ENCODE measurements around the gene TBX18.

The TBX18 gene

DNA sequence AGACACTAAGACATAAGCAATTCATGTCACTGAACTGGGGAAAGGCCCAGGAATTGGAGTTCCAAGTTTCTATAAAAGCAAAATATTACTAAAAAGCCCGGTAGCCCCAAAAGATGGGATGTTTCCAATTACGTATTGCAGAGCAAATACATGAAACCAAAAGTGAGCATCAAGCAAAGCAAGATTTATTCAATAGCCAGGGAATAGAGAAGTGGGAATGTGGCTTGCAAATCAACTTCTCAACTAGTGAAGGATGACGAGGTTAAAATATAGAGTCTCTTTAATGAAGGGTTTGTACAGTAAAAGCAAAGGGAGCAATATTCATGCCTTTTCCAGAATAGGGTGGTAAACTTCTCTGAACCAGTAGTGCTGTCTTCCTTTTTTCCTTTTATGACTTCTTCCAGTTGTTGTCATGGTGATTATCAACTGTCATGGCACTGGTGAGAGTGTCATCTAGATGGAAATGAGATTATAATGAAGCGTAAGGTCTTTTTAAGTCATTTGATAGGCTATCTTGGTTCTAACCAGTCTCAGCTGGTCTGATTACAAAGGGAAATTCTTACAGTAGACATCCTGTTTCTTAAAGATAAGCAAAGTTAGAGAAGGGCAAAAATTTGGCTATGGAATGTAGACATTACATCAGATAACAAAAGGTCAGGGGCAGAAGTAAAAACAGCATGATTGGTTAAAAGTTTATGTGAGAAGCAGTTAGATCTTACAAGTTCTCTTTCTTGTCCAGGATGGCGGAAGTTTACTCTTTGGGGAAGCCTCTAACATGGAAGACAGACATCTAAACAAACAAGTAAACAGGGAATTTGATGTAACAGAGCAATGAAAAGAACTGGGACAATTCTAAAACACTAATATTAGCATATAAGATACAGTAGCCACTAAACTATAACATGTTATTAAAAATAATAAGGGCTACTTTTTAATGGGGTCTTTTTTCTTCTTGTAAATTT, 96.9 kb downstream of the TBX18 start:
- DNase-seq: no peak

DNA sequence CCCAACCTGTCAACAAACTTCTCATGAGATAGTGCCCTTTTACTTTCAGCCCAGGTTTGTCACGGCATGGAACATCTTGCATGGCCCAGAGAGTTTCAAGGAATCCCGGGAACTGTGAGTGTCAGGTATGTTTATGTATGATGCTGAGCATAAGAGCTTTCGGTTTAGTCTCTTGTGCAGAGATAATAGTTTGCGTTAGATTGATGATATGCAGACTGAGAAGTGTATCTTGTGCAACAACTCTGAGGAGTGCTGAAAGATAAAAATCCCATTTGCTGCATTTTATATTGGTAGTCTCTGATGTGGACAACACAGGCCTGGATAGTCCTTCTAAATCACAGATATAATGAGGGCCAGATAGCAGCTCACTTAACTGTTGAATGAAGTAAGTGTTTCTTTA, 99.0 kb downstream of the TBX18 start:
- no peak for DNase-seq

DNA sequence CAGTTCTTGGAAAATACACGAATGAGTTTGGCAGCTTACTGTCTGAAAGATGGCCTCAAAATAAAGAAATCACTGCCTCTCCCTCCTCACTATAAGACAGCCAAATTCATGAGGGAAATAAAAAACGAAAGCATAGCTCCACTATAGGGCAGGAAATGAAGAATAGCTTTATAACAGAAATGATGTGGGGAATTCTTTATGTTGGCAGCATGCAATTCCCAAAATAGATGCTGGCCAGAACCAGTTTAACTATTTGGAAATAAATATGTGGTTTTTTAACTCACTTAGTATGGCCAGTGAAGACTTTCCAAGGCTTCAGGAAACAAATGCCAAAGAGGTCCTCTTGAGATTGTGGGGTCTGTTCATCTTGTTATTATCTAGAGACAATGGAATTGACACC, 100.5 kb downstream of the TBX18 start:
- no peak for DNase-seq

DNA sequence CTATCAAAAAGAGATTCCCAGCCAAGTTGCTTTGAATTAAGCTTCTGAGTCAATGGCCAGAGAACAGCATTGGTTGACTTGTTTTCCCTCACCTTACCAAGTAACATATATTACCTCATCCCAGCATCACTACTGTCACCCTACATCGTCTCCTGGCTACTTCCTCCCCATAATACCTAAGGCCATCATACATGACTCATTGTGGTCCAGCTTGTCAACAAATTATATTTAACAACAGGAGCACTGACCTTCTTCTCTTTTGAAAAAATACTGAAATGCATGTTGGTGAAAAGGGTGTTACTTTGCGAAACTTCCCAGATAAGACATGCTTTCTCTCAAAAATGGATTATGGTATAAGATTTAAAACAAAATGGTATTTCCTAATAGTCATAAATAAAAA, 106.9 kb downstream of the TBX18 start:
- DNase-seq: no peak

DNA sequence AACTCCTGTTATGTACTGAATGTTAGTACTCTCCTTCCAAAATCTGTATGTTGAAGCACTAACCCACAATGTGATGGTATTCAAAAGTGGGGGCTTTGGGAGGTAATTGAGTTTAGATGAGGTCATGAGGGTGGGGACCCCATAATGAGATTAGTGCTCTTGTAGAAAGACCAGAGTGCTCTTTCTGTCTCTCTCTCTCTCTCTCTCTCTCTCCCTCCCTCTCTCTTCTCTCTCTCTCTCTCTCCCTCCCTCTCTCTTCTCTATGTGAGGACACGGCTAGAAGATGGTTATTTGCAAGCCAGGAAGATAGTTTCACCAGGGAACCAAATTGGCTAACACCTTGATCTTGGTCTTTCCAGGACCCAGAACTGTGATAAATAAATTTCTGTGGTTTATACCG, 107.4 kb downstream of the TBX18 start:
- no peak for DNase-seq

DNA sequence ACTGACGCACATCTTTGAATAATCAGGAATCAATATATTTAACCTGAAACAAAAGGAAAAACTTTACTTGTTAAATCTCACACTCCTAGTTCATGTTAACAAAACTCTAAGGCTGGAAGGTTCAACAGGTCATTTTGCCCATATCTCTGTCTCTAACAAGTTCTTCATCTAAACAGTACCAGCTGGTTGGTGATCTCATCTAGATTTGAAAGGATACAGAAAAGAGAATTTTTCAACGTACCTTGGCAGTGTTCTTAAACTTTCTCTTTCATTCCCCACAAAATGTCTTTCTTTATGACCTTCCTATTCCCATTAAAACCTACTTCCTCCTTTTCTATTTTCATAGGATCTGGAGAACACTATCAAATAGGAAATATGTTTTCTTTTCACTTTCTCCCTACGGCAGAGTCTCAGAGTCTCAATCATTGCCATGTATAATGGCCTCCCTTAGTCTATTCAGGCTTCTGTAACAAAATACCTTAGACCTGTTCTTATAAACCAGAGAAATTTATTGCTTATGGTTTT, 111.3 kb downstream of the TBX18 start:
- DNase-seq: no peak

DNA sequence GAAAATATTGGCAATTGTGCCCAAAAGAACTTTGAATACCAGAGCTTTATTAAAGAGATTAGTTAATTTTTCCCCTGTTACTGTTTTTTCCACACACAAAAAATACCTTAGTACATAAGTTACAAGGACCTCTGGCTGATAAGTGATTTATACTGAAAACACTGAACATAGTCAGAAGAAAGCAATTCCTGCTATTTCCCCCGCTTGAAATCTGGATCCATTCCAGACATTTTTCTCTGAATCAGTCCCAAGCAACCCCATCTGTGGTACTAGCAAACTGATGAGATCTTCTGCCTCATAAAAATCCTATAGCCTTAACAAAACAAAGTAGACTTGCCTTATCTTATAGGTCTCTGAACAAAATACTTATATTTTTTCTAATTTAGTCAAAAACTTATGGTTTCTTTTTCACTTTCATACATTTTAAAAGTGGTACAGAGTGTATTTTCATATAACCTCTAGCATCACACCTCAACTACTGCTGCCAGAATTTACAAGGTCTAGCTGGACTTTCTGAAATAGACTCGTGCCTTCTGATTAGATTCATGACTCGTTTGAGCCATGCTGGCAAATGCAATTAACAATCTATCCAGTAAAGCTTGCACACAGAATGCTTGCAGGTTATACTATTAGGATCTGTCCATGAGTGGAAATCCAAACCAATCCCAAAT, 111.9 kb downstream of the TBX18 start:
- no peak for DNase-seq

DNA sequence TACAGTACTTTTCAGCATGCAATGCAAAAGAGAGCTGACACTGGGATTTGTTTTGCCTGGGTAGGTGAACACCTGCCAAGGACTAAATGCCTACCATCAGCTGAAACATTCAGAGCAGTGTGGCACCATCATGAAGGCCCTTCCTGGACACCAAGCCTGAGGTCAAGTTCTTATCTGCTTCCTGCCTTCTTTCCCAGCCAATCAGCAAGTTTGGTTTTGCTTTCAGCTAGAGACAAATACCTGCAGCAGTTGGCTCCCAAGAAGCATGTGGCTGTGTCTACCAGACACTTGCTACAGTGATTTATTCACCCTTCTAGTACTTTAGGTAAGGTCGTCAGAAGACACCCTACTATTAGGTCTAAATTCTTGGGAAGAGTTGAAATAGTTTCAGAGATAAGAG, 112.8 kb downstream of the TBX18 start:
- DNase-seq: no peak

DNA sequence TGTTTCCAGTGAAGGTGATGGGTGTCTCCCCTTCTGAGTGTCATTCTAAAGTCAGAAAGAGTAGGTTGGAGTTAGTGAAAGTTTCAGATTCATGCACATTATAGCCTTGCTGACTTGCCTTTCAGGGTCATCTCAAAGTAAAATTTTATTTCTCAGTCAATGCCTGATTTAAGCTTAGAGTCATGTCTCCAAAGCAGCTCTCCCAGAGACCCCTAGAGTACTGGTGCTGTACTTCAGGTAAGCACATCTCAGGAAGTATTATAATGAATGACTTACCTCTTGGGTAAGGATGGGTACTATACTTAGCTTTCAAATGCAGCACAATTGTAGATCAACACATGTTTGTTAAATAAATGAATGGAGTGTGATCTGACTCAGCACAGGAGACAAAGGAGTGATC, 116.0 kb downstream of the TBX18 start:
- no peak for DNase-seq

DNA sequence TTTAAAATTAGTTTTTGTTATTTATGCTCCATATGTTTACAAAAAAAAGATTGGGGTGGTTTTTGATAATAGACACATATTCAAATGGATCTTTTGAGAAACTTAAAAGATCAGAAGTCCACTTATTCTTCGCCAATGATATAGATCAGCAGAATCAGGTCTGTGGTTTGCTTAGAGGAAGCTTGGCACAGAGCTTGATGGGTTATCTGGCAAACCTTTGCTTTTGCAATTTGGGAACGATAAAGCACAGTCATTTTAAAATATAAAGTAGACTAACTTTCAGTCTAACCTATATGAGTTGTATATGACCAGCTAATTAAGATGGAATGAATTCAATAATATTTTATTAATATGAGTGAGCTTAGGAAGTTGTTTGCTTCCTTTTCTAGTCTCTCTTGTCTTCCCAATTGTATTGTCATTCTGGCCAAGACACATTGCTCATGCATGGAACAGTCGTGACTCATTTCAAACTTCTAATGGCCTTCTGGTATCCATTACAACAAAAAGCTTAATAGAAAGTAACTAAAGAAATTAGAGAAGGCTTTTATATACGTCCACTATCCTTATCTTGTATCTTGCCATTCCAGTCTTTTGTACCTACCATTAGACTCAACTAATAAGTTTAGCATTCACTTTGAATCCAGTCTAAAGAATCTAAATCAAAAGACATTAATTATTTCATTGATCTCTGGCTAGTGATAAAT, 118.7 kb downstream of the TBX18 start:
- DNase-seq: no peak

DNA sequence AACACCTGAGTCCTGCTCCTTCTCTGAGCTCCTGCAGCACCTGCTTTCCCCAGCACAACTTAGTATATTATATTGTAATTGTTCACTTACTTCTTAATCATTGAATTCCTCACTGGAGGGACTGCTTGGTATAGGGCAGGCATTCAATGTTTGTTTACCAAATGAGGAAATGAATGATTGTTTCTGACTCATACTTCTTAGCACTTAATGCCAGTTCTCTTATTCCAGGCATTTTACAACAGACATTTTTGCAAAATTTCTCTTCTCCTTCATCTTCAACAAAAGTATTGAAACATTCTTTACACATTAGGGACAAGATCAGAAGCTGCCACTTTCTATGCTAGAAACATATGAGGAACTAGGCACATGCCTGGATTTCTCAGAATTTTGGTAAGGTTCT, 119.4 kb downstream of the TBX18 start:
- DNase-seq: no peak

DNA sequence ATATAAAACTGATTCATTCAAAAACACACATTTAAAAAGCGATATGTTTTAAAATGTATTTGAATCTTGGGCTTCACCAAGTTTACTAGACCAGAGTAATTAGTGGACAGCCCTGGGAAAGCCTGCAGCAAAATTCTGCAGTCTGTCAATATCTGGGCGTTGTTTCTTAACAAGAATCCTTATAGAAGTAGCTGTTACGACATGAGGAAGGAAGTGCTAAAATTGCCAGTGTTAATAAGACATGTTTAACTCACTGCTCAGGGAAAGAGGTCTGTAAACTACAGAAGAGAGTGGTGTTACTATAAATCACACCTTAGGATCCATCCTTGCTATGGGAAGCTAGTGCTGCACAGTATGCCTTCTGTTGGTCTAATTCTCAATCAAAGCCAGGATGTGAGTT, 120.6 kb downstream of the TBX18 start:
- no peak for DNase-seq

DNA sequence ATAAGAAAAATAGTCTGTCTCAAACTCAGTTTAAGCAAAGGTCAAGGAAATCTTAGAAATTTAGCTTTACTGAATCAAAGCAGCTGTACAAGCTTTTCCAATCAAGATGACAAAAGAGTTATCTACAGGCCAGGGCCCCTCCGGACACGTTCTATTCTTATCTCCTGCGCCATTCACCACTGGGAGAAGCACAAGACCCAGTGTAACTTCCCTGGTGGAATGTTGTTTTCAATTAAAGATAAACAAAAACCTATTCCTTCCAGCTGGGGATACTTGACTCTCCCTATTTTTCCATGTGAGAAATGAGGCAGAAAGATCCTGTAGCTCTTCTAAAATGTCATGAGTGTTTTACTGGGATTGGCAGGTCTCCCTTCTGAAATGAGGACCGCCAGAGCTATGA, 123.3 kb downstream of the TBX18 start:
- DNase-seq: no peak

DNA sequence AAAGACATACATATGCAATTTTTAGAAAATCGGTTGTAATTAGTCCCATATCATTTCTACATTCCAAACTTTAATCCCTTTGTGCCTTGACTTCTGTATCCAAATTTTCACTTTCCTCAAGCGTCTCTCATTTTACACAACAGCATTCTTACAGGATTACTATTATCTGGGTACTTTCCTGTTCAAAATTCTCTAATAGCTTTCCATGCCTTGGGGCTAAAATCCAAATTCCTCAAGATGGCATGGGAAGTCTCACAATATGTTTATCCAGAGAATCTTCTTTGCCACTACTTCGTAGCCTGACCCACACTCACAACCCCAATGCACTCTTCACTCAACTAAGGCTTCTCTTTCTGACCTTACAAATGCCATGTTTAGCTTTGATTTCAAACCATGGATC, 125.0 kb downstream of the TBX18 start:
- DNase-seq: no peak

DNA sequence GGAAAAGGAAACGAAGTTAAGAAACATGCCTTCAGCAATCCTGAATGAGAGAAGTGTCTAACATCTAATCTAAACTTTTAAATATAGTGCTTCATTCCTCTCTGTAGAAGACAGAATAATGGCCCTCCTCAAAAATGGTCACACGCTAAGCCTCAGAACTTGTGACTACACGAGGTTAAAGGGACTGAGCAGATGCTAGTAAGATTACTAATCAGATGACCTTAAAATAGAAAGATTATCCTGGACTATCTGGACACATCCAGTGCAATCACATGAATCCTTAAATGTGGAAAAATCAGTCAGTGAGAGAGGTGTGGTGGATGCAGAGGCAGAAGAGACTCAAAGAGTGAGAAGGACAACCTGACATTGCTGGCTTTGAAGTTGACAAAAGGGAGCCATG, 126.1 kb downstream of the TBX18 start:
- DNase-seq: no peak

All from NCI-H1092 (cell line).